GM12878 (cell line): ENCODE measurements around the gene STARD5. TPM values are rescaled to one million over a fixed set of nuclear protein-coding genes. Genes with fewer than 3 reads are reported as not detected.
A peak's percentile ranks its signal among the peaks of the same experiment; 100 is the strongest.

Experiments used
- CEBPB ChIP-seq, 2 experiments: fragments of 150-350 bp in 1 of 2; IDR thresholded peaks; 2 replicates each; pipeline ENCODE4 v1.6.1; 2012 to 2014; ENCODE audit warnings: low read depth in 2 of 2, low read length in 2 of 2, borderline replicate concordance in 1 of 2, inconsistent platforms in 1 of 2
- CHD4 ChIP-seq: fragments of 200-600 bp; sonication (generic); IDR thresholded peaks from 2 replicates; pipeline ENCODE4 v1.6.1; 2016; ENCODE audit warnings: mild to moderate bottlenecking
- E2F4 ChIP-seq: IDR thresholded peaks from 2 replicates; pipeline ENCODE4 v1.6.1; 2012; ENCODE audit warnings: low read depth, low read length, improper control_type of control experiment
- EP300 ChIP-seq, 2 experiments: fragments of 150-350 bp in 1 of 2; IDR thresholded peaks; 2 replicates each; pipeline ENCODE4 v1.6.1; 2011 to 2012; ENCODE audit warnings: low read depth in 2 of 2, low read length in 2 of 2, borderline replicate concordance in 1 of 2, improper control_type of control experiment in 1 of 2, inconsistent platforms in 1 of 2; ENCODE audit not compliant: control insufficient read depth in 1 of 2
- ETV6 ChIP-seq, 2 experiments: fragments of 450-650 bp in 1 of 2; IDR thresholded peaks in 1 of 2; conservative IDR thresholded peaks in 1 of 2; 2 replicates each; pipeline ENCODE4 v1.6.1; 2014; ENCODE audit warnings: antibody characterized with exemption in 1 of 2, borderline replicate concordance in 1 of 2, low read depth in 1 of 2, mild to moderate bottlenecking in 1 of 2, moderate library complexity in 1 of 2
- FOXK2 ChIP-seq: fragments of 450-650 bp; IDR thresholded peaks from 2 replicates; pipeline ENCODE4 v1.6.1; 2017; ENCODE audit warnings: mild to moderate bottlenecking, moderate library complexity
- HDAC6 ChIP-seq: fragments of 200-600 bp; sonication (generic); IDR thresholded peaks from one replicate; pipeline ENCODE4 v1.8.0; 2017; ENCODE audit warnings: antibody characterized with exemption; ENCODE audit not compliant: unreplicated experiment
- IRF5 ChIP-seq: fragments of 450-650 bp; IDR thresholded peaks from 2 replicates; pipeline ENCODE4 v1.6.1; 2017; ENCODE audit warnings: borderline replicate concordance
- MTA3 ChIP-seq: IDR thresholded peaks from 2 replicates; pipeline ENCODE4 v1.6.1; 2012; ENCODE audit warnings: low read length, inconsistent platforms, borderline replicate concordance
- POLR2AphosphoS2 ChIP-seq: IDR thresholded peaks from 2 replicates; pipeline ENCODE4 v1.6.1; 2011; ENCODE audit warnings: low read depth, mild to moderate bottlenecking, low read length, improper control_type of control experiment, moderate library complexity
- PRDM15 ChIP-seq: fragments of 450-650 bp; formaldehyde crosslinking; IDR thresholded peaks from 2 replicates; pipeline ENCODE4 v1.4.0; 2020; ENCODE audit warnings: mild to moderate bottlenecking, moderate library complexity
- RAD51 ChIP-seq: fragments of 450-650 bp; IDR thresholded peaks from 2 replicates; pipeline ENCODE4 v1.6.1; 2016; ENCODE audit warnings: moderate library complexity, mild to moderate bottlenecking, inconsistent platforms
- SUPT20H ChIP-seq: IDR thresholded peaks from 2 replicates; pipeline ENCODE4 v1.6.1; 2011; ENCODE audit warnings: low read depth, mild to moderate bottlenecking, low read length, moderate library complexity, borderline replicate concordance; ENCODE audit not compliant: control insufficient read depth
- ZBTB33 ChIP-seq: fragments of 450-650 bp; IDR thresholded peaks from 2 replicates; pipeline ENCODE4 v1.6.1; 2017; ENCODE audit warnings: mild to moderate bottlenecking
- ZBTB4 ChIP-seq: fragments of 450-650 bp; formaldehyde crosslinking; IDR thresholded peaks from 2 replicates; pipeline ENCODE4 v1.4.0; 2022; ENCODE audit warnings: mild to moderate bottlenecking, moderate library complexity
- ZNF207 ChIP-seq: fragments of 450-650 bp; IDR thresholded peaks from 2 replicates; pipeline ENCODE4 v1.6.1; 2014; ENCODE audit warnings: antibody characterized with exemption, mild to moderate bottlenecking, borderline replicate concordance
- ZZZ3 ChIP-seq: IDR thresholded peaks from 2 replicates; pipeline ENCODE4 v1.6.1; 2011; ENCODE audit warnings: low read depth; ENCODE audit not compliant: control insufficient read depth, insufficient read length
- polyA plus RNA-seq, 11 experiments: library from polyadenylated mRNA; depleted of rRNA in 4 of 11; unstranded in 6 of 11; stranded (reverse) in 5 of 11; fragments of >200 nt; fragmentation: Nextera tagmentation in 4 of 11; fragmentation: Illumina TruSeq in 1 of 11; extraction: Ambion mirVana in 4 of 11; extraction: Trizol in 1 of 11; gene quantifications; 1 replicate in 1 of 11; 2 replicates in 10 of 11; pipeline versions ENCODE4 v1.2.1 to v1.2.3, GENCODE V29; 2011 to 2016; ENCODE audit warnings: inconsistent platforms in 2 of 11, missing spikeins in 2 of 11, low read depth in 1 of 11
- total RNA-seq, 4 experiments: library from RNA; depleted of rRNA in 3 of 4; stranded (reverse); fragments of >200 nt in 3 of 4; fragmentation: Illumina TruSeq in 1 of 4; extraction: Trizol in 1 of 4; gene quantifications; 2 replicates each; pipeline versions ENCODE4 v1.2.1 to v1.2.3, GENCODE V29; 2013 to 2021

STARD5 gene
- total and polyA plus RNA-seq, 10 of the 15 experiments (the other 5 are each of a cell fraction or from before 2014, with no cell fraction given): 2.3 to 9.4 (median 4.7) TPM

GRCh38 chr15:81296673-81297072 is 27.3 kb downstream of the STARD5 start (continued):
- TF ChIP-seq IRF5 (no peak), EP300 (IDR thresholded peaks at IDR 0.05; ENCODE audit: borderline replicate concordance in 1 of 2, control insufficient read depth in 1 of 2, low read depth in 2 of 2, low read length in 2 of 2) (peak; percentile 78 to 90; a peak in 3 of 4 replicates), ETV6 (conservative IDR thresholded peaks at IDR 0.05 in 1 of 2, IDR thresholded peaks at IDR 0.05 in 1 of 2; ENCODE audit: borderline replicate concordance in 1 of 2, low read depth in 1 of 2) (peak in 1 of 2 experiments; percentile 100; a peak in 2 of 4 replicates), POLR2AphosphoS2 (no peak; the same call in 1 of the 2 replicates), SUPT20H (no peak), ZZZ3 (no peak), E2F4 (no peak), CHD4 (no peak), ZNF207 (no peak), ZBTB33 (no peak), RAD51 (no peak), CEBPB (IDR thresholded peaks at IDR 0.05; ENCODE audit: borderline replicate concordance in 1 of 2, low read depth in 2 of 2, low read length in 2 of 2) (no peak), ZBTB4 (CRISPR knock-in tag) (no peak), HDAC6 (no peak), MTA3 (no peak), PRDM15 (CRISPR knock-in tag) (no peak), FOXK2 (no peak; the same call in 1 of the 2 replicates)
